ENCODE results near the gene EGFR.

Gene EGFR

GRCh38 chr7:55127622-55128081 lies 108.8 kb downstream of the EGFR start:
- no peak for DNase-seq (ENCODE audit: low read depth)

GRCh38 chr7:55128693-55129394 lies 110.0 kb downstream of the EGFR start:
- no peak for DNase-seq (ENCODE audit: low read depth)

GRCh38 chr7:55129541-55130394 lies 111.0 kb downstream of the EGFR start:
- no peak for DNase-seq (ENCODE audit: low read depth)

- no peak for DNase-seq (ENCODE audit: low read depth)
Measured at GRCh38 chr7:55130395-55131141, 111.8 kb downstream of the EGFR start.

- DNase-seq (ENCODE audit: low read depth): no peak
Measured at GRCh38 chr7:55131142-55131929, 112.5 kb downstream of the EGFR start.

- DNase-seq (ENCODE audit: low read depth): no peak
Measured at GRCh38 chr7:55132550-55132889, 113.7 kb downstream of the EGFR start.

- no peak for DNase-seq (ENCODE audit: low read depth)
Measured at GRCh38 chr7:55132890-55133551, 114.2 kb downstream of the EGFR start.

- DNase-seq (ENCODE audit: low read depth): no peak
Measured at GRCh38 chr7:55133630-55134358, 115.0 kb downstream of the EGFR start.

GRCh38 chr7:55134359-55134725 lies 115.5 kb downstream of the EGFR start:
- DNase-seq (ENCODE audit: low read depth): no peak

- no peak for DNase-seq (ENCODE audit: low read depth)
Measured at GRCh38 chr7:55134786-55135185, 116.0 kb downstream of the EGFR start.

- no peak for DNase-seq (ENCODE audit: low read depth)
Measured at GRCh38 chr7:55135462-55135861, 116.6 kb downstream of the EGFR start.

GRCh38 chr7:55138663-55139062 lies 119.8 kb downstream of the EGFR start:
- DNase-seq (ENCODE audit: low read depth): no peak

GRCh38 chr7:55140221-55140940 lies 121.6 kb downstream of the EGFR start:
- DNase-seq (ENCODE audit: low read depth): no peak

- no peak for DNase-seq (ENCODE audit: low read depth)
Measured at GRCh38 chr7:55140941-55141278, 122.1 kb downstream of the EGFR start.

- no peak for DNase-seq (ENCODE audit: low read depth)
Measured at GRCh38 chr7:55142919-55143600, 124.2 kb downstream of the EGFR start.

GRCh38 chr7:55144333-55145317 lies 125.8 kb downstream of the EGFR start:
- DNase-seq (ENCODE audit: low read depth): no peak

GRCh38 chr7:55145606-55146005 lies 126.8 kb downstream of the EGFR start:
- no peak for DNase-seq (ENCODE audit: low read depth)

GRCh38 chr7:55147101-55147500 lies 128.3 kb downstream of the EGFR start:
- no peak for DNase-seq (ENCODE audit: low read depth)

Measured in stimulated activated CD8-positive, alpha-beta memory T cell treated with anti-CD3 and anti-CD28 coated beads, Interleukin-15, amount 100 ng/mL, for 24 hours (primary cell).